ENCODE results near the gene PTPA. TPM values are rescaled to one million over a fixed set of nuclear protein-coding genes. Genes with fewer than 3 reads are reported as not detected.

PTPA gene
- total and polyA plus RNA-seq, 9 of the 15 experiments (the other 6 are each of a cell fraction or from before 2014, with no cell fraction given): 1.7 to 121 (median 72.6) TPM

DNA sequence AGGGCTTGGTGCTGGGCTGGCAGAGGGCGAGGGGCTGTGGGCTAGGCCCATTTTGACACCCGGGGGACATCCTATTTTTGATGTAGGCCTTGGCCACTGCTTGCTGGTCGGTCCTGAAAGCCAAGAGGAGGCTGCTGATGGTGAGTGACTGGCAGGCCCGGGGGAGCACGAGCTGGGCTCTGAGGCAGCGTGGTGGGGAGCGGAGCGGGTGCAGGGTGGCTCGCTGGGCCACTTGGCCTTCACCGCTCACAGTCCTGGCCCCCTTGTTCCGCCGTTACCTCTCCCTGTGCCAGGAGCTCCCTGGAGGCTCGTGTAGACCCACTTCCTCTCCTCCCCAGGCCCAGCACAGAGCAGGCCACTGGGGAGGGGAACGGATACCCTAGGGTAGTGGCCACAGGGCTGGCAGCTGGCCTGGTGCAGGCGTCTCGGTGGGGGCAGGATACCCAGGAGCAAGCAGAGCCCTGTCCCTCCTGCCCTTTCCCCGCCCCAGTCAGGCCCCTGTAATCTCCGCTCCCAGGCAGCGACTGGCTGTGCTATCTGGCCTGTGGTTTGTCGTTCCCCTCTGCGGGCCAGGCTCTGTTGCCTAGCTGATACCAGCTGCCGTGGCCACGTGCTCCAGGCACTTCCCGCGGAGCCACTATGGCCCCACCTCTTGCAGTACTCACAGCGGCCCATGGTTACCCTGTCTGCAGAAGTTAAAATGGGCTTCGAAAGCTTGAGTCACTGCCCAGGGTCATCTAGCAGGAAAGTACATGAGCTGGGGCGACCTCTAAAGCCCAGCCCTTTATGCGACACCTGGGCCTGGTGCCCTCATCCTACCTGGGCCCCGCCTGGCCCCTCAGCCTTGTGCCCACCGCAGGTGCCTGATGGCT is 42.0 kb upstream of the PTPA start:
- Histone ChIP-seq H3K79me2 (ENCODE audit: control insufficient read depth, insufficient read depth, low read length) (peaks cover 16% of the 10 kb centered on the region; the same call in 2 of the 3 replicates), H3K27ac (ENCODE audit: extremely low read depth, low read depth, low read length) (peak overlapping the region; percentile 92), H2AFZ (ENCODE audit: low read depth, low read length) (peak overlapping the region; percentile 14), H3K4me1 (replicated peaks in 1 of 2; ENCODE audit: control insufficient read depth in 2 of 2, insufficient read depth in 2 of 2, low read length in 2 of 2) (peaks cover 44 to 54% of the 10 kb centered on the region in 2 experiments), H3K27me3 (ENCODE audit: control insufficient read depth in 2 of 2, insufficient read depth in 2 of 2, low read length in 2 of 2) (no peaks in the 10 kb centered on the region), H3K36me3 (ENCODE audit: control insufficient read depth, insufficient read depth, low read length) (peaks cover 68% of the 10 kb centered on the region), H3K4me3 (no peak overlapping the region), H3K9me3 (replicated peaks; ENCODE audit: control insufficient read depth, insufficient read depth, low read depth, low read length) (no peaks in the 10 kb centered on the region), H3K4me2 (ENCODE audit: insufficient read depth, low read length) (peak overlapping the region; percentile 69), H4K20me1 (replicated peaks; ENCODE audit: control insufficient read depth, insufficient read depth, low read length) (no peaks in the 10 kb centered on the region), H3K9me1 (ENCODE audit: control insufficient read depth, insufficient read depth, low read length) (peaks cover 5% of the 10 kb centered on the region), H3K9ac (ENCODE audit: insufficient read depth in 1 of 2, low read depth in 2 of 2, low read length in 2 of 2) (peak overlapping the region; percentile 75 to 86)
- intact Hi-C loops (cut with micrococcal nuclease) (loop anchor here (1.0 kb wide), 1 partner anchor 33 kb away; the partner anchor contains the start of gene MIGA2), in situ Hi-C loops (cut with MboI) (no loop called here)
- CTCF ChIA-PET (ENCODE audit: low intra/inter-chr PET ratio): no interaction called here
- DNase-seq (ENCODE audit: extremely low read depth in 1 of 4, low spot score in 3 of 4): peak; percentile 83 to 98 (median 90)
- POLR2A ChIA-PET: interaction anchor here (0.5 to 1.3 kb wide), 7 partner anchors 11 to 682 kb away, joined by 3 to 7 read pairs (median 3); partner anchors contain the start of gene DOLPP1
- no TSS peak for BruUV-seq (replicated peaks)
- ATAC-seq: peak; percentile 98
- WGBS (ENCODE audit: insufficient coverage, low coverage, missing lambda C conversion rate): 20% methylated on average over 29 of the region's 31 CpGs
- peak; percentile 98 for FAIRE-seq
- TF ChIP-seq ATF7 (IDR thresholded peaks at IDR 0.05) (peak; percentile 79), EP400 (IDR thresholded peaks at IDR 0.05) (peak; percentile 91), MCM3 (IDR thresholded peaks at IDR 0.05) (no peak), HSF4 (CRISPR knock-in tag; IDR thresholded peaks at IDR 0.05; ENCODE audit: borderline replicate concordance) (peak; percentile 78; the same call in 1 of the 2 replicates), ZNF124 (CRISPR knock-in tag; IDR thresholded peaks at IDR 0.05) (no peak), MTA1 (IDR thresholded peaks at IDR 0.05; ENCODE audit: borderline replicate concordance) (peak; percentile 36; the same call in 1 of the 2 replicates), ZNF324 (CRISPR knock-in tag; IDR thresholded peaks at IDR 0.05) (no peak), PHB (CRISPR knock-in tag; IDR thresholded peaks at IDR 0.05) (no peak), SOX6 (IDR thresholded peaks at IDR 0.05) (peak; percentile 97), KLF10 (CRISPR knock-in tag; IDR thresholded peaks at IDR 0.05) (no peak)
- TF ChIP-seq, protein P1, sequence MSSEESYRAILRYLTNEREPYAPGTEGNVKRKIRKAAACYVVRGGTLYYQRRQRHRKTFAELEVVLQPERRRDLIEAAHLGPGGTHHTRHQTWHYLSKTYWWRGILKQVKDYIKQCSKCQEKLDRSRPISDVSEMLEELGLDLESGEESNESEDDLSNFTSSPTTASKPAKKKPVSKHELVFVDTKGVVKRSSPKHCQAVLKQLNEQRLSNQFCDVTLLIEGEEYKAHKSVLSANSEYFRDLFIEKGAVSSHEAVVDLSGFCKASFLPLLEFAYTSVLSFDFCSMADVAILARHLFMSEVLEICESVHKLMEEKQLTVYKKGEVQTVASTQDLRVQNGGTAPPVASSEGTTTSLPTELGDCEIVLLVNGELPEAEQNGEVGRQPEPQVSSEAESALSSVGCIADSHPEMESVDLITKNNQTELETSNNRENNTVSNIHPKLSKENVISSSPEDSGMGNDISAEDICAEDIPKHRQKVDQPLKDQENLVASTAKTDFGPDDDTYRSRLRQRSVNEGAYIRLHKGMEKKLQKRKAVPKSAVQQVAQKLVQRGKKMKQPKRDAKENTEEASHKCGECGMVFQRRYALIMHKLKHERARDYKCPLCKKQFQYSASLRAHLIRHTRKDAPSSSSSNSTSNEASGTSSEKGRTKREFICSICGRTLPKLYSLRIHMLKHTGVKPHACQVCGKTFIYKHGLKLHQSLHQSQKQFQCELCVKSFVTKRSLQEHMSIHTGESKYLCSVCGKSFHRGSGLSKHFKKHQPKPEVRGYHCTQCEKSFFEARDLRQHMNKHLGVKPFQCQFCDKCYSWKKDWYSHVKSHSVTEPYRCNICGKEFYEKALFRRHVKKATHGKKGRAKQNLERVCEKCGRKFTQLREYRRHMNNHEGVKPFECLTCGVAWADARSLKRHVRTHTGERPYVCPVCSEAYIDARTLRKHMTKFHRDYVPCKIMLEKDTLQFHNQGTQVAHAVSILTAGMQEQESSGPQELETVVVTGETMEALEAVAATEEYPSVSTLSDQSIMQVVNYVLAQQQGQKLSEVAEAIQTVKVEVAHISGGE (CRISPR knock-in tag; IDR thresholded peaks at IDR 0.05): peak in 1 of 3 experiments; percentile 90; a peak in 2 of 6 replicates
- TF ChIP-seq, protein P2, sequence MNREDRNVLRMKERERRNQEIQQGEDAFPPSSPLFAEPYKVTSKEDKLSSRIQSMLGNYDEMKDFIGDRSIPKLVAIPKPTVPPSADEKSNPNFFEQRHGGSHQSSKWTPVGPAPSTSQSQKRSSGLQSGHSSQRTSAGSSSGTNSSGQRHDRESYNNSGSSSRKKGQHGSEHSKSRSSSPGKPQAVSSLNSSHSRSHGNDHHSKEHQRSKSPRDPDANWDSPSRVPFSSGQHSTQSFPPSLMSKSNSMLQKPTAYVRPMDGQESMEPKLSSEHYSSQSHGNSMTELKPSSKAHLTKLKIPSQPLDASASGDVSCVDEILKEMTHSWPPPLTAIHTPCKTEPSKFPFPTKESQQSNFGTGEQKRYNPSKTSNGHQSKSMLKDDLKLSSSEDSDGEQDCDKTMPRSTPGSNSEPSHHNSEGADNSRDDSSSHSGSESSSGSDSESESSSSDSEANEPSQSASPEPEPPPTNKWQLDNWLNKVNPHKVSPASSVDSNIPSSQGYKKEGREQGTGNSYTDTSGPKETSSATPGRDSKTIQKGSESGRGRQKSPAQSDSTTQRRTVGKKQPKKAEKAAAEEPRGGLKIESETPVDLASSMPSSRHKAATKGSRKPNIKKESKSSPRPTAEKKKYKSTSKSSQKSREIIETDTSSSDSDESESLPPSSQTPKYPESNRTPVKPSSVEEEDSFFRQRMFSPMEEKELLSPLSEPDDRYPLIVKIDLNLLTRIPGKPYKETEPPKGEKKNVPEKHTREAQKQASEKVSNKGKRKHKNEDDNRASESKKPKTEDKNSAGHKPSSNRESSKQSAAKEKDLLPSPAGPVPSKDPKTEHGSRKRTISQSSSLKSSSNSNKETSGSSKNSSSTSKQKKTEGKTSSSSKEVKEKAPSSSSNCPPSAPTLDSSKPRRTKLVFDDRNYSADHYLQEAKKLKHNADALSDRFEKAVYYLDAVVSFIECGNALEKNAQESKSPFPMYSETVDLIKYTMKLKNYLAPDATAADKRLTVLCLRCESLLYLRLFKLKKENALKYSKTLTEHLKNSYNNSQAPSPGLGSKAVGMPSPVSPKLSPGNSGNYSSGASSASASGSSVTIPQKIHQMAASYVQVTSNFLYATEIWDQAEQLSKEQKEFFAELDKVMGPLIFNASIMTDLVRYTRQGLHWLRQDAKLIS (CRISPR knock-in tag; IDR thresholded peaks at IDR 0.05): peak; percentile 83; the same call in 1 of the 2 replicates
- TF ChIP-seq, protein P3, sequence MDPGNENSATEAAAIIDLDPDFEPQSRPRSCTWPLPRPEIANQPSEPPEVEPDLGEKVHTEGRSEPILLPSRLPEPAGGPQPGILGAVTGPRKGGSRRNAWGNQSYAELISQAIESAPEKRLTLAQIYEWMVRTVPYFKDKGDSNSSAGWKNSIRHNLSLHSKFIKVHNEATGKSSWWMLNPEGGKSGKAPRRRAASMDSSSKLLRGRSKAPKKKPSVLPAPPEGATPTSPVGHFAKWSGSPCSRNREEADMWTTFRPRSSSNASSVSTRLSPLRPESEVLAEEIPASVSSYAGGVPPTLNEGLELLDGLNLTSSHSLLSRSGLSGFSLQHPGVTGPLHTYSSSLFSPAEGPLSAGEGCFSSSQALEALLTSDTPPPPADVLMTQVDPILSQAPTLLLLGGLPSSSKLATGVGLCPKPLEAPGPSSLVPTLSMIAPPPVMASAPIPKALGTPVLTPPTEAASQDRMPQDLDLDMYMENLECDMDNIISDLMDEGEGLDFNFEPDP (CRISPR knock-in tag; IDR thresholded peaks at IDR 0.05): 0 out of 2 replicates have a peak, but pooled peaks have one; percentile 18
